H9 (cell line): ENCODE data around the gene BST2. TPM values are rescaled to one million over a fixed set of nuclear protein-coding genes. Genes with fewer than 3 reads are reported as not detected.
A peak's percentile ranks its signal among the peaks of the same experiment; 100 is the strongest.

Experiments used
- DNase-seq: peaks from one replicate; pipeline ENCODE4 v3.0.0-alpha.2; 2017
- H2AFZ ChIP-seq: one replicate; pipeline ENCODE4 v1.6.1; 2013; ENCODE audit warnings: mild to moderate bottlenecking, low read length, control low read depth, moderate library complexity
- H2AK5ac ChIP-seq: 2 replicates; pipeline ENCODE4 v1.6.1; 2013; ENCODE audit warnings: low read length, control low read depth, mixed read lengths; ENCODE audit not compliant: insufficient read length
- H2BK120ac ChIP-seq: one replicate; pipeline ENCODE4 v1.6.1; 2013; ENCODE audit warnings: low read depth, mild to moderate bottlenecking, low read length, control low read depth, inconsistent platforms; ENCODE audit not compliant: poor library complexity, severe bottlenecking
- H2BK12ac ChIP-seq: 2 replicates; pipeline ENCODE4 v1.6.1; 2013; ENCODE audit warnings: low read length, control low read depth, mixed read lengths, low read depth; ENCODE audit not compliant: insufficient read length
- H2BK15ac ChIP-seq: 2 replicates; pipeline ENCODE4 v1.6.1; 2013; ENCODE audit warnings: low read depth, low read length, control low read depth
- H2BK20ac ChIP-seq: one replicate; pipeline ENCODE4 v1.6.1; 2013; ENCODE audit warnings: low read depth, mild to moderate bottlenecking, low read length, control low read depth, inconsistent platforms; ENCODE audit not compliant: poor library complexity, severe bottlenecking
- H2BK5ac ChIP-seq: 2 replicates; pipeline ENCODE4 v1.6.1; 2013; ENCODE audit warnings: low read length, control low read depth, mixed read lengths; ENCODE audit not compliant: insufficient read length
- H3K14ac ChIP-seq: 2 replicates; pipeline ENCODE4 v1.6.1; 2013; ENCODE audit warnings: low read length, control low read depth; ENCODE audit not compliant: insufficient read depth
- H3K18ac ChIP-seq: 2 replicates; pipeline ENCODE4 v1.6.1; 2013; ENCODE audit warnings: low read depth, mild to moderate bottlenecking, mixed read lengths, low read length, control low read depth; ENCODE audit not compliant: insufficient read length
- H3K23ac ChIP-seq: 2 replicates; pipeline ENCODE4 v1.6.1; 2013; ENCODE audit warnings: low read length, control low read depth, mixed read lengths, low read depth; ENCODE audit not compliant: insufficient read length
- H3K23me2 ChIP-seq: 2 replicates; pipeline ENCODE4 v1.6.1; 2013; ENCODE audit warnings: low read depth, mild to moderate bottlenecking, mixed read lengths, low read length, control low read depth; ENCODE audit not compliant: insufficient read length, poor library complexity, severe bottlenecking
- H3K27ac ChIP-seq: 2 replicates; pipeline ENCODE4 v1.5.1; 2013; ENCODE audit warnings: low read length, control low read depth, mixed read lengths, low read depth; ENCODE audit not compliant: insufficient read length
- H3K27me3 ChIP-seq: 2 replicates; pipeline ENCODE4 v1.6.1; 2013; ENCODE audit warnings: low read length, control low read depth, inconsistent platforms; ENCODE audit not compliant: insufficient read depth
- H3K4ac ChIP-seq: 2 replicates; pipeline ENCODE4 v1.6.1; 2013; ENCODE audit warnings: low read depth, mild to moderate bottlenecking, control low read depth, inconsistent platforms, low read length, moderate library complexity
- H3K4me1 ChIP-seq: 2 replicates; pipeline ENCODE4 v1.6.1; 2013; ENCODE audit warnings: low read length, control low read depth, inconsistent platforms; ENCODE audit not compliant: insufficient read depth
- H3K4me2 ChIP-seq: 2 replicates; pipeline ENCODE4 v1.6.1; 2013; ENCODE audit warnings: low read length, control low read depth, mixed read lengths; ENCODE audit not compliant: insufficient read length, insufficient read depth
- H3K56ac ChIP-seq: 2 replicates; pipeline ENCODE4 v1.6.1; 2013; ENCODE audit warnings: low read depth, mild to moderate bottlenecking, mixed read lengths, low read length, control low read depth; ENCODE audit not compliant: insufficient read length
- H3K79me1 ChIP-seq: 2 replicates; pipeline ENCODE4 v1.6.1; 2013; ENCODE audit warnings: low read depth, mild to moderate bottlenecking, moderate library complexity, low read length, control low read depth, inconsistent platforms; ENCODE audit not compliant: insufficient read depth, poor library complexity, severe bottlenecking
- H3K79me2 ChIP-seq: 2 replicates; pipeline ENCODE4 v1.6.1; 2013; ENCODE audit warnings: low read length, control low read depth, inconsistent platforms; ENCODE audit not compliant: insufficient read depth
- H3K9ac ChIP-seq: 2 replicates; pipeline ENCODE4 v1.6.1; 2013; ENCODE audit warnings: low read length, control low read depth, mixed read lengths; ENCODE audit not compliant: insufficient read length; ENCODE audit errors: extremely low read depth
- H3K9me3 ChIP-seq: one replicate; pipeline ENCODE4 v1.6.1; 2013; ENCODE audit warnings: low read depth, low read length, inconsistent platforms; ENCODE audit not compliant: control insufficient read depth
- H3T11ph ChIP-seq: one replicate; pipeline ENCODE4 v1.6.1; 2013; ENCODE audit warnings: mild to moderate bottlenecking, low read length, control low read depth, inconsistent platforms
- H4K20me1 ChIP-seq: one replicate; pipeline ENCODE4 v1.6.1; 2013; ENCODE audit not compliant: control insufficient read depth, insufficient read length, insufficient read depth
- H4K5ac ChIP-seq: 2 replicates; pipeline ENCODE4 v1.6.1; 2013; ENCODE audit warnings: low read depth, mild to moderate bottlenecking, mixed read lengths, low read length, control low read depth; ENCODE audit not compliant: insufficient read length
- H4K8ac ChIP-seq: replicated peaks from 2 replicates; pipeline ENCODE4 v1.6.1; 2013; ENCODE audit warnings: low read length, control low read depth, mixed read lengths, low read depth; ENCODE audit not compliant: insufficient read length
- H4K91ac ChIP-seq: 2 replicates; pipeline ENCODE4 v1.6.1; 2013; ENCODE audit warnings: low read depth, mild to moderate bottlenecking, moderate library complexity, mixed read lengths, low read length, control low read depth; ENCODE audit not compliant: insufficient read length
- H3K27ac Mint-ChIP-seq, 3 experiments: 2 replicates in 2 of 3; 3 replicates in 1 of 3; pipeline ENCODE4 v1.8.0; 2020 to 2021; ENCODE audit warnings: mixed read lengths in 3 of 3, mild to moderate bottlenecking in 1 of 3, moderate library complexity in 1 of 3
- H3K27me3 Mint-ChIP-seq: 2 replicates; pipeline ENCODE4 v1.8.0; 2021; ENCODE audit warnings: low read depth, mild to moderate bottlenecking, moderate library complexity, mixed read lengths
- H3K36me3 Mint-ChIP-seq, 3 experiments: 2 replicates in 2 of 3; 3 replicates in 1 of 3; pipeline ENCODE4 v1.8.0; 2020 to 2021; ENCODE audit warnings: low read depth in 3 of 3, mixed read lengths in 3 of 3; ENCODE audit not compliant: insufficient read depth in 1 of 3
- H3K4me1 Mint-ChIP-seq, 2 experiments: 2 replicates each; pipeline ENCODE4 v1.8.0; 2020; ENCODE audit warnings: mixed read lengths in 2 of 2
- H3K4me3 Mint-ChIP-seq, 2 experiments: 2 replicates in 1 of 2; 3 replicates in 1 of 2; pipeline ENCODE4 v1.8.0; 2020 to 2021; ENCODE audit warnings: mild to moderate bottlenecking in 2 of 2, mixed read lengths in 2 of 2, moderate library complexity in 1 of 2
- H3K9me3 Mint-ChIP-seq, 2 experiments: 2 replicates in 1 of 2; 3 replicates in 1 of 2; pipeline ENCODE4 v1.8.0; 2020; ENCODE audit warnings: mild to moderate bottlenecking in 2 of 2, mixed read lengths in 2 of 2, moderate library complexity in 1 of 2
- WGBS: extraction: QIAGEN DNeasy Blood & Tissue Kit; methylation state at CpG from one replicate; pipeline ENCODE4 v1.1.7; 2013; ENCODE audit warnings: missing lambda C conversion rate, low lambda C conversion rate, mixed read lengths; ENCODE audit not compliant: insufficient read length; ENCODE audit errors: extremely low coverage; 5-methylcytosine and 5-hydroxymethylcytosine counted together
- total RNA-seq: library from RNA; stranded (reverse); gene quantifications from 2 replicates; pipeline ENCODE4 v1.2.1, GENCODE V29; 2021
- TF ChIP-seq, protein P1 (sequence below): fragments of 200-600 bp; sonication (generic); conservative IDR thresholded peaks from 3 replicates; pipeline ENCODE4 v1.8.0; 2021; ENCODE audit warnings: antibody characterized with exemption, mild to moderate bottlenecking

Gene BST2
- total RNA-seq, 1 experiment from 2014 or later = 63.3 TPM

DNA sequence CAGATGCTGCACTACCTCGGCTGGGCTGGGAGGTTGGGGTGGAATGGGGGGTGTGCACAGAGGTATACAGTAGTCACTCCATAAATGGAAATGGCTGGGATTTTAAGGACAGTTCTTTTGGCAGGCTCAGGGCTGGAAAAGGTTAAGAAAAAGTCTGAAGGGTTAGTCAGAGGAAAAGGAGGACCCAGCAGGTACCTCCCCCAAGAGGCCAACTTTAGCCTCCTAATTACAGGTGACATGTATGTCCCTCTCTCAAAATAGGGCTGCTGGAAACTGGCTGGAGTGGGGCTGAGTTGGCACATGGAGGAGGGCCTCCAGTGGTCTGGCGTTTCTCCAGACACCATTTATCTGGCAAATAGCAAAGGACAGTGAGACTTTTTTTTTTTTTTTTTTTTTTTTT is 12.4 kb downstream of the BST2 start:
- peaks cover 9 to 10% of the 10 kb centered on the region in 2 experiments for H3K9me3 Mint-ChIP-seq
- no peak overlapping the region for H2BK120ac ChIP-seq
- H4K20me1 ChIP-seq = no peaks in the 10 kb centered on the region
- no peak overlapping the region for H4K8ac ChIP-seq
- peaks cover 12 to 14% of the 10 kb centered on the region in 2 experiments for H3K4me1 Mint-ChIP-seq
- no peaks in the 10 kb centered on the region for H3K79me2 ChIP-seq
- DNase-seq = no peak
- no peak overlapping the region for H3K9ac ChIP-seq
- no peak overlapping the region for H3K27ac ChIP-seq
- no peaks in the 10 kb centered on the region for H3K27me3 ChIP-seq
- no peak overlapping the region for H2BK5ac ChIP-seq
- H3K9me3 ChIP-seq = no peaks in the 10 kb centered on the region
- H4K5ac ChIP-seq = no peak overlapping the region
- H3K23ac ChIP-seq = no peak overlapping the region
- no peak overlapping the region for H3K18ac ChIP-seq
- no peak overlapping the region for H3K14ac ChIP-seq
- H3K79me1 ChIP-seq = no peaks in the 10 kb centered on the region
- no peak overlapping the region for H3T11ph ChIP-seq
- no CpG with 5 or more reads among the region's 2 CpGs for WGBS
- H2AK5ac ChIP-seq = no peak overlapping the region
- no peak overlapping the region for H2BK12ac ChIP-seq
- H3K4me1 ChIP-seq = no peaks in the 10 kb centered on the region
- no peak overlapping the region for H3K56ac ChIP-seq
- H3K27ac Mint-ChIP-seq = no peak overlapping the region
- H2BK15ac ChIP-seq = no peak overlapping the region
- no peak overlapping the region for H3K4ac ChIP-seq
- H2AFZ ChIP-seq = no peak overlapping the region
- H3K27me3 Mint-ChIP-seq = peaks cover 22% of the 10 kb centered on the region
- peak overlapping the region in 1 of 2 experiments; percentile 6; a peak in 1 of 5 replicates for H3K4me3 Mint-ChIP-seq
- no peak overlapping the region for H3K4me2 ChIP-seq
- H3K23me2 ChIP-seq = peaks cover 14% of the 10 kb centered on the region
- peaks cover 3 to 10% (median 5%) of the 10 kb centered on the region in 3 experiments; a peak in 5 of 7 replicates for H3K36me3 Mint-ChIP-seq
- TF ChIP-seq, protein P1, sequence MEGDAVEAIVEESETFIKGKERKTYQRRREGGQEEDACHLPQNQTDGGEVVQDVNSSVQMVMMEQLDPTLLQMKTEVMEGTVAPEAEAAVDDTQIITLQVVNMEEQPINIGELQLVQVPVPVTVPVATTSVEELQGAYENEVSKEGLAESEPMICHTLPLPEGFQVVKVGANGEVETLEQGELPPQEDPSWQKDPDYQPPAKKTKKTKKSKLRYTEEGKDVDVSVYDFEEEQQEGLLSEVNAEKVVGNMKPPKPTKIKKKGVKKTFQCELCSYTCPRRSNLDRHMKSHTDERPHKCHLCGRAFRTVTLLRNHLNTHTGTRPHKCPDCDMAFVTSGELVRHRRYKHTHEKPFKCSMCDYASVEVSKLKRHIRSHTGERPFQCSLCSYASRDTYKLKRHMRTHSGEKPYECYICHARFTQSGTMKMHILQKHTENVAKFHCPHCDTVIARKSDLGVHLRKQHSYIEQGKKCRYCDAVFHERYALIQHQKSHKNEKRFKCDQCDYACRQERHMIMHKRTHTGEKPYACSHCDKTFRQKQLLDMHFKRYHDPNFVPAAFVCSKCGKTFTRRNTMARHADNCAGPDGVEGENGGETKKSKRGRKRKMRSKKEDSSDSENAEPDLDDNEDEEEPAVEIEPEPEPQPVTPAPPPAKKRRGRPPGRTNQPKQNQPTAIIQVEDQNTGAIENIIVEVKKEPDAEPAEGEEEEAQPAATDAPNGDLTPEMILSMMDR = no peak
- H4K91ac ChIP-seq = no peak overlapping the region
- no peak overlapping the region for H2BK20ac ChIP-seq
